ENCODE measurements around the gene PCK1. TPM values are rescaled to one million over a fixed set of nuclear protein-coding genes. Genes with fewer than 3 reads are reported as not detected.

The PCK1 gene
- total RNA-seq, 1 experiment from 2014 or later = not detected

GRCh38 chr20:57580478-57581201 lies 19.7 kb downstream of the PCK1 start:
- Histone ChIP-seq H2AK5ac (ENCODE audit: insufficient read length, low read length) (no peak overlapping the region), H2BK5ac (ENCODE audit: insufficient read length, low read length) (no peak overlapping the region), H3K27me3 (ENCODE audit: insufficient read depth, low read length) (no peaks in the 10 kb centered on the region; the same call in 1 of the 2 replicates), H2BK15ac (ENCODE audit: low read depth, low read length) (no peak overlapping the region), H3K79me1 (ENCODE audit: insufficient read depth, low read depth, low read length, poor library complexity, severe bottlenecking) (no peaks in the 10 kb centered on the region), H3K4me1 (ENCODE audit: insufficient read depth, low read length) (no peaks in the 10 kb centered on the region), H3K4ac (ENCODE audit: low read depth, low read length) (no peak overlapping the region), H3K23me2 (ENCODE audit: insufficient read length, low read depth, low read length, poor library complexity, severe bottlenecking) (no peaks in the 10 kb centered on the region), H4K5ac (ENCODE audit: insufficient read length, low read depth, low read length) (no peak overlapping the region), H2BK12ac (ENCODE audit: insufficient read length, low read depth, low read length) (no peak overlapping the region), H2BK120ac (ENCODE audit: low read depth, low read length, poor library complexity, severe bottlenecking) (no peak overlapping the region), H4K91ac (ENCODE audit: insufficient read length, low read depth, low read length) (no peak overlapping the region), H3K9ac (ENCODE audit: extremely low read depth, insufficient read length, low read length) (no peak overlapping the region), H3K14ac (ENCODE audit: insufficient read depth, low read length) (no peak overlapping the region), H2AFZ (ENCODE audit: low read length) (no peak overlapping the region), H3T11ph (ENCODE audit: low read length) (no peak overlapping the region), H3K56ac (ENCODE audit: insufficient read length, low read depth, low read length) (no peak overlapping the region), H4K8ac (replicated peaks; ENCODE audit: insufficient read length, low read depth, low read length) (no peak overlapping the region), H3K4me2 (ENCODE audit: insufficient read depth, insufficient read length, low read length) (no peak overlapping the region), H2BK20ac (ENCODE audit: low read depth, low read length, poor library complexity, severe bottlenecking) (no peak overlapping the region), H3K79me2 (ENCODE audit: insufficient read depth, low read length) (no peaks in the 10 kb centered on the region), H3K27ac (ENCODE audit: insufficient read length, low read depth, low read length) (no peak overlapping the region), H4K20me1 (ENCODE audit: control insufficient read depth, insufficient read depth, insufficient read length) (no peaks in the 10 kb centered on the region), H3K9me3 (ENCODE audit: control insufficient read depth, low read depth, low read length) (no peaks in the 10 kb centered on the region), H3K23ac (ENCODE audit: insufficient read length, low read depth, low read length) (no peak overlapping the region), H3K18ac (ENCODE audit: insufficient read length, low read depth, low read length) (no peak overlapping the region)
- Mint-ChIP-seq H3K9me3 (no peaks in the 10 kb centered on the region; a peak in 1 of 5 replicates), H3K4me1 (peaks cover 15 to 26% of the 10 kb centered on the region in 2 experiments), H3K36me3 (ENCODE audit: insufficient read depth in 1 of 3, low read depth in 3 of 3) (no peaks in the 10 kb centered on the region), H3K27ac (no peak overlapping the region), H3K4me3 (no peak overlapping the region), H3K27me3 (ENCODE audit: low read depth) (peaks cover 15% of the 10 kb centered on the region)
- no peak for DNase-seq
- TF ChIP-seq, protein P1, sequence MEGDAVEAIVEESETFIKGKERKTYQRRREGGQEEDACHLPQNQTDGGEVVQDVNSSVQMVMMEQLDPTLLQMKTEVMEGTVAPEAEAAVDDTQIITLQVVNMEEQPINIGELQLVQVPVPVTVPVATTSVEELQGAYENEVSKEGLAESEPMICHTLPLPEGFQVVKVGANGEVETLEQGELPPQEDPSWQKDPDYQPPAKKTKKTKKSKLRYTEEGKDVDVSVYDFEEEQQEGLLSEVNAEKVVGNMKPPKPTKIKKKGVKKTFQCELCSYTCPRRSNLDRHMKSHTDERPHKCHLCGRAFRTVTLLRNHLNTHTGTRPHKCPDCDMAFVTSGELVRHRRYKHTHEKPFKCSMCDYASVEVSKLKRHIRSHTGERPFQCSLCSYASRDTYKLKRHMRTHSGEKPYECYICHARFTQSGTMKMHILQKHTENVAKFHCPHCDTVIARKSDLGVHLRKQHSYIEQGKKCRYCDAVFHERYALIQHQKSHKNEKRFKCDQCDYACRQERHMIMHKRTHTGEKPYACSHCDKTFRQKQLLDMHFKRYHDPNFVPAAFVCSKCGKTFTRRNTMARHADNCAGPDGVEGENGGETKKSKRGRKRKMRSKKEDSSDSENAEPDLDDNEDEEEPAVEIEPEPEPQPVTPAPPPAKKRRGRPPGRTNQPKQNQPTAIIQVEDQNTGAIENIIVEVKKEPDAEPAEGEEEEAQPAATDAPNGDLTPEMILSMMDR (conservative IDR thresholded peaks at IDR 0.05) = no peak
- no CpG with 5 or more reads among the region's 13 CpGs for WGBS (ENCODE audit: extremely low coverage, insufficient read length, low lambda C conversion rate)

Data from H9 (cell line).